Esophagus squamous epithelium (tissue), 4 donors: ENCODE measurements around the gene CCT8.

Source experiments
- CTCF ChIP-seq, 6 experiments: fragments of 450-650 bp in 4 of 6; fragments of 200-600 bp in 2 of 6; sonication (generic) in 2 of 6; IDR thresholded peaks; one replicate each; pipeline ENCODE4 v1.5.1; 2016 to 2019; ENCODE audit warnings: antibody characterized with exemption in 6 of 6, mild to moderate bottlenecking in 4 of 6, moderate library complexity in 4 of 6
- POLR2A ChIP-seq, 4 donors: fragments of 450-650 bp; IDR thresholded peaks; one replicate each; pipeline ENCODE4 v1.6.1; 2017; ENCODE audit warnings: antibody characterized with exemption in 4 of 4, mild to moderate bottlenecking in 4 of 4, moderate library complexity in 3 of 4

GRCh38 chr21:29096218-29097015, 23.0 kb upstream of the CCT8 start:
- TF ChIP-seq CTCF (IDR thresholded peaks at IDR 0.05) (no peak), POLR2A (IDR thresholded peaks at IDR 0.05) (no peak)
